GM12878 (cell line): Measurements from ENCODE around the gene GNRHR.

ENCODE experiments used
- BHLHE40 ChIP-seq, 2 experiments: fragments of 450-650 bp in 1 of 2; IDR thresholded peaks; 2 replicates each; pipeline ENCODE4 v1.6.1; 2011 to 2017; ENCODE audit warnings: low read depth in 2 of 2, borderline replicate concordance in 1 of 2, improper control_type of control experiment in 1 of 2, low read length in 1 of 2, mild to moderate bottlenecking in 1 of 2
- EZH2 ChIP-seq: IDR thresholded peaks from 2 replicates; pipeline ENCODE4 v1.6.1; 2012; ENCODE audit warnings: low read depth, mild to moderate bottlenecking, control low read depth, inconsistent platforms, low read length, borderline replicate concordance; ENCODE audit not compliant: control insufficient read depth
- TCF7 ChIP-seq: IDR thresholded peaks from 2 replicates; pipeline ENCODE4 v1.6.1; 2014; ENCODE audit warnings: antibody characterized with exemption, borderline replicate concordance
- TF ChIP-seq, protein P1 (sequence below), 3 experiments: IDR thresholded peaks in 2 of 3; conservative IDR thresholded peaks in 1 of 3; 2 replicates each; pipeline ENCODE4 v1.5.1; 2011; ENCODE audit warnings: low read depth in 3 of 3, low read length in 3 of 3, mild to moderate bottlenecking in 3 of 3, control low read depth in 2 of 3, moderate library complexity in 2 of 3, inconsistent platforms in 1 of 3, mixed read lengths in 1 of 3; ENCODE audit not compliant: control insufficient read depth in 2 of 3, insufficient read depth in 1 of 3; ENCODE audit errors: extremely low read depth in 1 of 3
- TF ChIP-seq, protein P2 (sequence below): IDR thresholded peaks from 2 replicates; pipeline ENCODE4 v1.6.1; 2012; ENCODE audit warnings: mild to moderate bottlenecking, low read depth, low read length

DNA sequence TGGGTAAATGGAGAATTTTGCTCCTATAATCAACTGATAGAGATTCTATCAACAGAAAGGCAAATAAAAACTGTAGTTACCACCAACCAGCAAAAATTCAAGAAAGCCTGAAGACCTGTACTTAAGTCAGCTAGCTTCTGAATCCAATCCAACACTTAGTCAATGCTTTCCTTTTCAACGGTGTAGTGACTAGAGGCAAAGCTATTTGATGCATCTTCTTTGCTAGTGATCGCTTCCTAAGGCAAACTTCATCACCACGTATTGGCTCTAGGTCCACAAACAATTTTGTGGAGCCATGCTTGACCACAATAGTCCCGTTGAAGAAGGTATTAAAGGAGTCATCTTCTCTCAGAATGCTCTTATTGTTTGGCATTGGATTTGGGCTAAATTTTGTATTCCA is 28.2 kb downstream of the GNRHR start:
- TF ChIP-seq TCF7: no peak
- TF ChIP-seq, protein P1, sequence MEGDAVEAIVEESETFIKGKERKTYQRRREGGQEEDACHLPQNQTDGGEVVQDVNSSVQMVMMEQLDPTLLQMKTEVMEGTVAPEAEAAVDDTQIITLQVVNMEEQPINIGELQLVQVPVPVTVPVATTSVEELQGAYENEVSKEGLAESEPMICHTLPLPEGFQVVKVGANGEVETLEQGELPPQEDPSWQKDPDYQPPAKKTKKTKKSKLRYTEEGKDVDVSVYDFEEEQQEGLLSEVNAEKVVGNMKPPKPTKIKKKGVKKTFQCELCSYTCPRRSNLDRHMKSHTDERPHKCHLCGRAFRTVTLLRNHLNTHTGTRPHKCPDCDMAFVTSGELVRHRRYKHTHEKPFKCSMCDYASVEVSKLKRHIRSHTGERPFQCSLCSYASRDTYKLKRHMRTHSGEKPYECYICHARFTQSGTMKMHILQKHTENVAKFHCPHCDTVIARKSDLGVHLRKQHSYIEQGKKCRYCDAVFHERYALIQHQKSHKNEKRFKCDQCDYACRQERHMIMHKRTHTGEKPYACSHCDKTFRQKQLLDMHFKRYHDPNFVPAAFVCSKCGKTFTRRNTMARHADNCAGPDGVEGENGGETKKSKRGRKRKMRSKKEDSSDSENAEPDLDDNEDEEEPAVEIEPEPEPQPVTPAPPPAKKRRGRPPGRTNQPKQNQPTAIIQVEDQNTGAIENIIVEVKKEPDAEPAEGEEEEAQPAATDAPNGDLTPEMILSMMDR (IDR thresholded peaks at IDR 0.05 in 2 of 3, conservative IDR thresholded peaks at IDR 0.05 in 1 of 3; ENCODE audit: control insufficient read depth in 2 of 3, extremely low read depth in 1 of 3, insufficient read depth in 1 of 3, low read depth in 3 of 3, low read length in 3 of 3): no peak
- TF ChIP-seq, protein P2, sequence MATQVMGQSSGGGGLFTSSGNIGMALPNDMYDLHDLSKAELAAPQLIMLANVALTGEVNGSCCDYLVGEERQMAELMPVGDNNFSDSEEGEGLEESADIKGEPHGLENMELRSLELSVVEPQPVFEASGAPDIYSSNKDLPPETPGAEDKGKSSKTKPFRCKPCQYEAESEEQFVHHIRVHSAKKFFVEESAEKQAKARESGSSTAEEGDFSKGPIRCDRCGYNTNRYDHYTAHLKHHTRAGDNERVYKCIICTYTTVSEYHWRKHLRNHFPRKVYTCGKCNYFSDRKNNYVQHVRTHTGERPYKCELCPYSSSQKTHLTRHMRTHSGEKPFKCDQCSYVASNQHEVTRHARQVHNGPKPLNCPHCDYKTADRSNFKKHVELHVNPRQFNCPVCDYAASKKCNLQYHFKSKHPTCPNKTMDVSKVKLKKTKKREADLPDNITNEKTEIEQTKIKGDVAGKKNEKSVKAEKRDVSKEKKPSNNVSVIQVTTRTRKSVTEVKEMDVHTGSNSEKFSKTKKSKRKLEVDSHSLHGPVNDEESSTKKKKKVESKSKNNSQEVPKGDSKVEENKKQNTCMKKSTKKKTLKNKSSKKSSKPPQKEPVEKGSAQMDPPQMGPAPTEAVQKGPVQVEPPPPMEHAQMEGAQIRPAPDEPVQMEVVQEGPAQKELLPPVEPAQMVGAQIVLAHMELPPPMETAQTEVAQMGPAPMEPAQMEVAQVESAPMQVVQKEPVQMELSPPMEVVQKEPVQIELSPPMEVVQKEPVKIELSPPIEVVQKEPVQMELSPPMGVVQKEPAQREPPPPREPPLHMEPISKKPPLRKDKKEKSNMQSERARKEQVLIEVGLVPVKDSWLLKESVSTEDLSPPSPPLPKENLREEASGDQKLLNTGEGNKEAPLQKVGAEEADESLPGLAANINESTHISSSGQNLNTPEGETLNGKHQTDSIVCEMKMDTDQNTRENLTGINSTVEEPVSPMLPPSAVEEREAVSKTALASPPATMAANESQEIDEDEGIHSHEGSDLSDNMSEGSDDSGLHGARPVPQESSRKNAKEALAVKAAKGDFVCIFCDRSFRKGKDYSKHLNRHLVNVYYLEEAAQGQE: no peak
- no peak for TF ChIP-seq EZH2
- TF ChIP-seq BHLHE40 (IDR thresholded peaks at IDR 0.05; ENCODE audit: borderline replicate concordance in 1 of 2, low read depth in 2 of 2, low read length in 1 of 2): no peak
